Cardiac muscle cell (in vitro differentiated cells and primary cell): ENCODE data around the gene EDARADD. TPM values are rescaled to one million over a fixed set of nuclear protein-coding genes. Genes with fewer than 3 reads are reported as not detected.
A peak's percentile ranks its signal among the peaks of the same experiment; 100 is the strongest.
"Not testable (repeated sequence)": the region's sequence is repeated elsewhere in the genome, so short reads cannot be mapped to it uniquely, and the experiment has no call there.

Source experiments
- DNase-seq, 2 donors: peaks; one replicate each; pipeline versions ENCODE4 v3.0.0 to v3.0.0-alpha.2; 2010 to 2017; ENCODE audit warnings: low read depth in 1 of 2, low spot score in 1 of 2
- H3K27ac ChIP-seq: fragments of 200-600 bp; sonication (generic); 2 replicates; pipeline ENCODE4 v1.5.1; 2016
- H3K27me3 ChIP-seq: fragments of 200-600 bp; sonication (generic); 2 replicates; pipeline ENCODE4 v1.6.0; 2016; ENCODE audit warnings: control low read depth
- H3K36me3 ChIP-seq: fragments of 200-600 bp; sonication (generic); 2 replicates; pipeline ENCODE4 v1.5.1; 2016; ENCODE audit warnings: control low read depth
- H3K4me1 ChIP-seq: fragments of 200-600 bp; sonication (generic); 2 replicates; pipeline ENCODE4 v1.8.1; 2017; ENCODE audit warnings: low read depth, mild to moderate bottlenecking, mixed run types
- H3K4me3 ChIP-seq: fragments of 200-600 bp; sonication (generic); 2 replicates; pipeline ENCODE4 v1.5.1; 2016; ENCODE audit warnings: mild to moderate bottlenecking
- H3K9me3 ChIP-seq: fragments of 200-600 bp; sonication (generic); 2 replicates; pipeline ENCODE4 v1.5.1; 2017; ENCODE audit warnings: low read depth, mild to moderate bottlenecking, control low read depth
- CTCF ChIP-seq: IDR thresholded peaks from 2 replicates; pipeline ENCODE4 v1.5.1; 2012; ENCODE audit warnings: low read depth, mild to moderate bottlenecking, low read length
- polyA plus RNA-seq: library from polyadenylated mRNA; unstranded; fragments of >200 nt; fragmentation: Nextera tagmentation; extraction: Ambion mirVana; gene quantifications from 2 replicates; pipeline ENCODE4 v1.2.1, GENCODE V29; 2016
- total RNA-seq: library from RNA; depleted of rRNA; stranded (reverse); fragments of >200 nt; gene quantifications from 2 replicates; pipeline ENCODE4 v1.2.3, GENCODE V29; 2016

The EDARADD gene
- total and polyA plus RNA-seq, 2 experiments from 2014 or later, result 0.24 to 0.77 TPM

- Histone ChIP-seq H3K36me3 (no peaks in the 10 kb centered on the region), H3K27me3 (no peaks in the 10 kb centered on the region), H3K27ac (no peak overlapping the region), H3K4me1 (no peaks in the 10 kb centered on the region), H3K9me3 (no peaks in the 10 kb centered on the region), H3K4me3 (no peak overlapping the region)
- no peak for TF ChIP-seq CTCF
- DNase-seq, result no peak
Measured at GRCh38 chr1:236476019-236476418, 81.9 kb downstream of the EDARADD start.

- H3K4me1 ChIP-seq, result no peaks in the 10 kb centered on the region
- H3K27ac ChIP-seq, result no peak overlapping the region
- DNase-seq, result peak in 1 of 2 donors; percentile 17
- no peak for TF ChIP-seq CTCF
- no peak overlapping the region for H3K4me3 ChIP-seq
- H3K36me3 ChIP-seq, result no peaks in the 10 kb centered on the region
- no peaks in the 10 kb centered on the region for H3K9me3 ChIP-seq
- no peaks in the 10 kb centered on the region for H3K27me3 ChIP-seq
Measured at GRCh38 chr1:236480758-236481436, 86.8 kb downstream of the EDARADD start.

GRCh38 chr1:236484310-236484971 lies 90.4 kb downstream of the EDARADD start:
- Histone ChIP-seq H3K36me3 (no peaks in the 10 kb centered on the region), H3K4me1 (no peaks in the 10 kb centered on the region), H3K9me3 (no peaks in the 10 kb centered on the region), H3K4me3 (no peak overlapping the region), H3K27me3 (no peaks in the 10 kb centered on the region), H3K27ac (no peak overlapping the region)
- DNase-seq, result no peak
- TF ChIP-seq CTCF, result no peak

GRCh38 chr1:236486356-236487002 lies 92.4 kb downstream of the EDARADD start:
- TF ChIP-seq CTCF, result no peak
- Histone ChIP-seq H3K9me3 (no peaks in the 10 kb centered on the region), H3K4me3 (no peak overlapping the region), H3K27me3 (no peaks in the 10 kb centered on the region), H3K36me3 (no peaks in the 10 kb centered on the region), H3K4me1 (peaks cover 2% of the 10 kb centered on the region), H3K27ac (no peak overlapping the region)
- no peak for DNase-seq

GRCh38 chr1:236489161-236489560 lies 95.1 kb downstream of the EDARADD start:
- not testable (repeated sequence) for H3K36me3 ChIP-seq, H3K4me1 ChIP-seq, DNase-seq, H3K27ac ChIP-seq, H3K27me3 ChIP-seq, H3K9me3 ChIP-seq, H3K4me3 ChIP-seq
